ENCODE results near the gene TMEM169.

The TMEM169 gene

GRCh38 chr2:216111122-216111521 lies 29.4 kb downstream of the TMEM169 start:
- H3K27me3 ChIP-seq (ENCODE audit: insufficient read depth, poor library complexity, severe bottlenecking): no peaks in the 10 kb centered on the region
- H3K27ac ChIP-seq (replicated peaks): no peak overlapping the region; the same call in 1 of the 2 replicates
- no peak overlapping the region for H3K4me3 ChIP-seq (replicated peaks; ENCODE audit: insufficient read depth, low read length)
- no peak for DNase-seq (ENCODE audit: low read depth in 1 of 2, low spot score in 1 of 2)
- no peak for TF ChIP-seq CTCF (IDR thresholded peaks at IDR 0.05; ENCODE audit: insufficient read depth, low read length)
- no peak for TF ChIP-seq REST (IDR thresholded peaks at IDR 0.05; ENCODE audit: insufficient replicate concordance, low read depth)
- no peak for TF ChIP-seq POLR2AphosphoS5 (IDR thresholded peaks at IDR 0.05; ENCODE audit: low read depth)
- TF ChIP-seq SPI1 (IDR thresholded peaks at IDR 0.05; ENCODE audit: borderline replicate concordance, low read depth): no peak
- TF ChIP-seq GABPA (IDR thresholded peaks at IDR 0.05; ENCODE audit: low read depth): no peak

DNA sequence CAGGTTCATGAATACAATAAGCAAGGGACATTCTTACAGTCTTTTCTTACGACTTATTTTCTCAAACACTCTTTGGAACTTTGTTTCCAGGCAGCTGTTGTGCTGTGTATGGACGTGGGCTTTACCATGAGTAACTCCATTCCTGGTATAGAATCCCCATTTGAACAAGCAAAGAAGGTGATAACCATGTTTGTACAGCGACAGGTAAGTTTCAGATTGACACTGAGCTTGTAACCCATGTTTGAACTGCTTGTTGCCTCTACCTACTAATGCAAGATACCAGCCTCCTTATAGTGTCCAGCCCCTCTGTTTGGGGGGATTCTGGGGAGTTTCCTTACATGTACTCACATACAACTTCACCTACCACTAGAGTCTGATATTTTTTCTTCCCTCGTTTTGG lies 31.2 kb downstream of the TMEM169 start:
- TF ChIP-seq REST (IDR thresholded peaks at IDR 0.05; ENCODE audit: insufficient replicate concordance, low read depth) (no peak), CTCF (IDR thresholded peaks at IDR 0.05; ENCODE audit: insufficient read depth, low read length) (no peak), GABPA (IDR thresholded peaks at IDR 0.05; ENCODE audit: low read depth) (no peak), POLR2AphosphoS5 (IDR thresholded peaks at IDR 0.05; ENCODE audit: low read depth) (no peak), SPI1 (IDR thresholded peaks at IDR 0.05; ENCODE audit: borderline replicate concordance, low read depth) (no peak)
- no peak for DNase-seq (ENCODE audit: low read depth in 1 of 2, low spot score in 1 of 2)
- H3K4me3 ChIP-seq (replicated peaks; ENCODE audit: insufficient read depth, low read length): no peak overlapping the region
- no peaks in the 10 kb centered on the region for H3K27me3 ChIP-seq (ENCODE audit: insufficient read depth, poor library complexity, severe bottlenecking)
- H3K27ac ChIP-seq (replicated peaks): no peak overlapping the region

GRCh38 chr2:216113572-216113971 lies 31.9 kb downstream of the TMEM169 start:
- Histone ChIP-seq H3K27ac (replicated peaks) (no peak overlapping the region), H3K27me3 (ENCODE audit: insufficient read depth, poor library complexity, severe bottlenecking) (no peaks in the 10 kb centered on the region), H3K4me3 (replicated peaks; ENCODE audit: insufficient read depth, low read length) (no peak overlapping the region)
- DNase-seq (ENCODE audit: low read depth in 1 of 2, low spot score in 1 of 2): no peak
- TF ChIP-seq GABPA (IDR thresholded peaks at IDR 0.05; ENCODE audit: low read depth): no peak

DNA sequence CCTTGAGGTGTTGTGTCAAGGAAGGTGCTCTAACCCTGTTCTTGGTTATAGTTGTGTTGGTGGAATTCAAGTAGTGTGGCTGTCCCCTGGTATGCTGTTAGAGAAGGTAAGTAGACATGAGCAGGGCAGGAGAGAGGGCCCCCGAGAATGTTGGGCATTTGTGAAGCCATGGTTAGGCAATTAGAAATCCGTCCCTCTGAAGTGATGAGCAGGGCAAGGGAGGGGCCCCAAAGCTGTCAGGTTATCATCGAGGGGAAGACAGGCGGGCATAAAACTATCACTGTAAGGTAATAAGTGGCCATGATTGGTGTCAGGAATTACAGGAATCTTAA lies 32.6 kb downstream of the TMEM169 start:
- no peak overlapping the region for H3K4me3 ChIP-seq (replicated peaks; ENCODE audit: insufficient read depth, low read length)
- no peak for TF ChIP-seq POLR2AphosphoS5 (IDR thresholded peaks at IDR 0.05; ENCODE audit: low read depth)
- no peak for TF ChIP-seq GABPA (IDR thresholded peaks at IDR 0.05; ENCODE audit: low read depth)
- TF ChIP-seq SPI1 (IDR thresholded peaks at IDR 0.05; ENCODE audit: borderline replicate concordance, low read depth): no peak
- no peak for TF ChIP-seq CTCF (IDR thresholded peaks at IDR 0.05; ENCODE audit: insufficient read depth, low read length)
- no peak for TF ChIP-seq REST (IDR thresholded peaks at IDR 0.05; ENCODE audit: insufficient replicate concordance, low read depth)
- H3K27me3 ChIP-seq (ENCODE audit: insufficient read depth, poor library complexity, severe bottlenecking): no peaks in the 10 kb centered on the region
- no peak overlapping the region for H3K27ac ChIP-seq (replicated peaks)
- DNase-seq (ENCODE audit: low read depth in 1 of 2, low spot score in 1 of 2): no peak

Measured in HL-60 (cell line).